Smooth muscle cell (in vitro differentiated cells): ENCODE measurements around the gene GHRL. TPM values are rescaled to one million over a fixed set of nuclear protein-coding genes. Genes with fewer than 3 reads are reported as not detected.
"Not testable (repeated sequence)": the region's sequence is repeated elsewhere in the genome, so short reads cannot be mapped to it uniquely, and the experiment has no call there.

Experiments
- DNase-seq: peaks from one replicate; lab custom pipeline; 2025; ENCODE audit not compliant: unreplicated experiment; lab: John Stamatoyannopoulos, UW
- H2AFZ ChIP-seq: fragments of 200-600 bp; sonication (generic); 2 replicates; pipeline ENCODE4 v1.6.0; 2016; ENCODE audit warnings: antibody characterized with exemption, low read depth, mild to moderate bottlenecking
- H3F3A ChIP-seq: fragments of 200-600 bp; sonication (generic); 2 replicates; pipeline ENCODE4 v1.6.0; 2017; ENCODE audit warnings: antibody characterized with exemption, low read depth
- H3K27ac ChIP-seq: fragments of 200-600 bp; sonication (generic); 2 replicates; pipeline ENCODE4 v1.5.1; 2016; ENCODE audit warnings: low read depth, mild to moderate bottlenecking
- H3K27me3 ChIP-seq: fragments of 200-600 bp; sonication (generic); 2 replicates; pipeline ENCODE4 v1.6.1; 2016; ENCODE audit warnings: low read depth, mild to moderate bottlenecking
- H3K36me3 ChIP-seq: fragments of 200-600 bp; sonication (generic); 2 replicates; pipeline ENCODE4 v1.5.1; 2016; ENCODE audit warnings: low read depth
- H3K4me1 ChIP-seq: fragments of 200-600 bp; sonication (generic); 2 replicates; pipeline ENCODE4 v1.5.1; 2016; ENCODE audit warnings: low read depth
- H3K4me2 ChIP-seq: fragments of 200-600 bp; sonication (generic); 2 replicates; pipeline ENCODE4 v1.6.0; 2016; ENCODE audit warnings: mild to moderate bottlenecking
- H3K4me3 ChIP-seq: fragments of 200-600 bp; sonication (generic); 2 replicates; pipeline ENCODE4 v1.5.1; 2016; ENCODE audit warnings: mild to moderate bottlenecking
- H3K79me2 ChIP-seq: fragments of 200-600 bp; sonication (generic); 2 replicates; pipeline ENCODE4 v1.6.0; 2016; ENCODE audit warnings: low read depth, mild to moderate bottlenecking
- H3K9ac ChIP-seq: fragments of 200-600 bp; sonication (generic); 2 replicates; pipeline ENCODE4 v1.6.0; 2016; ENCODE audit warnings: low read depth
- H3K9me3 ChIP-seq: fragments of 200-600 bp; sonication (generic); replicated peaks from 2 replicates; pipeline ENCODE4 v1.5.1; 2016; ENCODE audit warnings: low read depth
- H4K20me1 ChIP-seq: fragments of 200-600 bp; sonication (generic); 2 replicates; pipeline ENCODE4 v1.6.0; 2016; ENCODE audit warnings: low read depth
- WGBS: methylation state at CpG from one replicate; pipeline ENCODE4 v1.1.7; 2016; ENCODE audit warnings: low lambda C conversion rate; 5-methylcytosine and 5-hydroxymethylcytosine counted together
- polyA plus RNA-seq: library from polyadenylated mRNA; unstranded; fragments of >200 nt; fragmentation: Nextera tagmentation; extraction: Ambion mirVana; gene quantifications from 2 replicates; pipeline ENCODE4 v1.2.1, GENCODE V29; 2016
- total RNA-seq: library from RNA; depleted of rRNA; stranded (reverse); fragments of >200 nt; gene quantifications from 2 replicates; pipeline ENCODE4 v1.2.3, GENCODE V29; 2014
- TF ChIP-seq, protein P1 (sequence below): fragments of 200-600 bp; sonication (generic); IDR thresholded peaks from 2 replicates; pipeline ENCODE4 v1.5.1; 2017; ENCODE audit warnings: borderline replicate concordance, mild to moderate bottlenecking, antibody characterized with exemption; ENCODE audit not compliant: insufficient read depth, poor library complexity, severe bottlenecking

The GHRL gene
- total and polyA plus RNA-seq, 2 experiments from 2014 or later, result 0.45 TPM; not detected in 1

DNA sequence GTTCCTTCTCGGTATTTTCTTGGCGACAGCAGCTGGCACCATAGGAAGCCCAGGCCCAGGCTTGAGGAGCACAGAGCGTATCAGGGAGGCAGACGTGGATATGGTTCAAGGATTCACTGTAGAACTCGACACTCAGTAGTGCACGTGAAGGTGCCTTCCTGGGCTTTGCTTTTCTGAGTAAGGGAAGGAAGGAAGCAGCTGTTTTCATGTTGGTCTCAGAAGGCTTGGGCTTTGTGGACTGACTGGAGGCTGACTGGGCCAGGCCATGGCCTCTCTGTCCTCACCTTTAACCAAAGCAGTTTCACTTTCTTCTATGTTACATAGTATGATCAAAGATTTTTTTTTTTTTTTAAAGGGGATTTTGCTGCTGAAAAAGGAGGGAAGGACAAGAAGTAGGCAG, 6.9 kb upstream of the GHRL start:
- peaks cover 17% of the 10 kb centered on the region for H3F3A ChIP-seq
- TF ChIP-seq, protein P1, sequence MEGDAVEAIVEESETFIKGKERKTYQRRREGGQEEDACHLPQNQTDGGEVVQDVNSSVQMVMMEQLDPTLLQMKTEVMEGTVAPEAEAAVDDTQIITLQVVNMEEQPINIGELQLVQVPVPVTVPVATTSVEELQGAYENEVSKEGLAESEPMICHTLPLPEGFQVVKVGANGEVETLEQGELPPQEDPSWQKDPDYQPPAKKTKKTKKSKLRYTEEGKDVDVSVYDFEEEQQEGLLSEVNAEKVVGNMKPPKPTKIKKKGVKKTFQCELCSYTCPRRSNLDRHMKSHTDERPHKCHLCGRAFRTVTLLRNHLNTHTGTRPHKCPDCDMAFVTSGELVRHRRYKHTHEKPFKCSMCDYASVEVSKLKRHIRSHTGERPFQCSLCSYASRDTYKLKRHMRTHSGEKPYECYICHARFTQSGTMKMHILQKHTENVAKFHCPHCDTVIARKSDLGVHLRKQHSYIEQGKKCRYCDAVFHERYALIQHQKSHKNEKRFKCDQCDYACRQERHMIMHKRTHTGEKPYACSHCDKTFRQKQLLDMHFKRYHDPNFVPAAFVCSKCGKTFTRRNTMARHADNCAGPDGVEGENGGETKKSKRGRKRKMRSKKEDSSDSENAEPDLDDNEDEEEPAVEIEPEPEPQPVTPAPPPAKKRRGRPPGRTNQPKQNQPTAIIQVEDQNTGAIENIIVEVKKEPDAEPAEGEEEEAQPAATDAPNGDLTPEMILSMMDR, result no peak
- no peak overlapping the region for H2AFZ ChIP-seq
- H3K4me2 ChIP-seq, result no peak overlapping the region
- DNase-seq, result no peak
- no peak overlapping the region for H3K4me3 ChIP-seq
- H3K36me3 ChIP-seq, result peaks cover 12% of the 10 kb centered on the region
- 90% methylated on average over 6 of the region's 6 CpGs for WGBS
- no peaks in the 10 kb centered on the region for H3K9me3 ChIP-seq
- no peaks in the 10 kb centered on the region for H3K27me3 ChIP-seq
- H3K4me1 ChIP-seq, result no peaks in the 10 kb centered on the region
- no peak overlapping the region for H3K27ac ChIP-seq
- no peaks in the 10 kb centered on the region for H3K79me2 ChIP-seq
- H4K20me1 ChIP-seq, result peaks cover 34% of the 10 kb centered on the region
- H3K9ac ChIP-seq, result no peak overlapping the region

DNA sequence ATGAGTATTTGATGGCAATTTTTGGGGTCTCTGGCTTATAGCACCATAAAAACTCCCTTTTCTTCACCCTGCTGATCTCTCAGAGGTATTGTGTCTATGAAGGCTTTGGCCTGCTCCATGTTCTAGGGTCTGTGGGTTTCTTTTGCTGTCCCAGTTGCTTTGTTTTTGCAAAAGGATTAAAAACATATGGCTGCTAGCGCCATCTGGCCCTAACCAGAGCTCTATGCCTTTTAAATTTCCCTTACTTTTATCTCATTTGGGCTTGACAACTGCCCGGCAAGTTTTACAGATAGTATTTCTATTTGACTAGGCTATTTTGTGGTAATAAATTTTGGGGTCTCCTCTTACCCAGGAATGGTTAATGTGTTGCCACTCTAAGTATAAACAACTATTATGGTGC, 6.4 kb upstream of the GHRL start:
- WGBS, result 29% methylated on average over 2 of the region's 2 CpGs
- Histone ChIP-seq H3K79me2 (no peaks in the 10 kb centered on the region), H3F3A (peaks cover 17% of the 10 kb centered on the region), H3K27me3 (no peaks in the 10 kb centered on the region), H3K4me3 (no peak overlapping the region), H3K27ac (no peak overlapping the region), H3K36me3 (peaks cover 11% of the 10 kb centered on the region), H3K9me3 (no peaks in the 10 kb centered on the region), H3K4me2 (no peak overlapping the region), H4K20me1 (peaks cover 34% of the 10 kb centered on the region), H3K9ac (no peak overlapping the region), H3K4me1 (no peaks in the 10 kb centered on the region), H2AFZ (no peak overlapping the region)
- TF ChIP-seq, protein P1, result peak; percentile 3
- no peak for DNase-seq

DNA sequence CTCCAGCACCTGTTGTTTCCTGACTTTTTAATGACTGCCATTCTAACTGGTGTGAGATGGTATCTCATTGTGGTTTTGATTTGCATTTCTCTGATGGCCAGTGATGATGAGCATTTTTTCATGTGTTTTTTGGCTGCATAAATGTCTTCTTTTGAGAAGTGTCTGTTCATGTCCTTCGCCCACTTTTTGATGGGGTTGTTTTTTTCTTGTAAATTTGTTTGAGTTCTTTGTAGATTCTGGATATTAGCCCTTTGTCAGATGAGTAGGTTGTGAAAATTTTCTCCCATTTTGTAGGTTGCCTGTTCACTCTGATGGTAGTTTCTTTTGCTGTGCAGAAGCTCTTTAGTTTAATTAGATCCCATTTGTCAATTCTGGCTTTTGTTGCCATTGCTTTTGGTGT, 5.3 kb upstream of the GHRL start:
- H3K9ac ChIP-seq, H3K9me3 ChIP-seq, DNase-seq, H3K36me3 ChIP-seq, H3K79me2 ChIP-seq, H3K4me2 ChIP-seq, H3F3A ChIP-seq, H3K4me1 ChIP-seq, H3K4me3 ChIP-seq, H3K27ac ChIP-seq, H3K27me3 ChIP-seq, H2AFZ ChIP-seq: not testable (repeated sequence)
- 56% methylated on average over 1 of the region's 1 CpG for WGBS
- H4K20me1 ChIP-seq, result peaks cover 28% of the 10 kb centered on the region

DNA sequence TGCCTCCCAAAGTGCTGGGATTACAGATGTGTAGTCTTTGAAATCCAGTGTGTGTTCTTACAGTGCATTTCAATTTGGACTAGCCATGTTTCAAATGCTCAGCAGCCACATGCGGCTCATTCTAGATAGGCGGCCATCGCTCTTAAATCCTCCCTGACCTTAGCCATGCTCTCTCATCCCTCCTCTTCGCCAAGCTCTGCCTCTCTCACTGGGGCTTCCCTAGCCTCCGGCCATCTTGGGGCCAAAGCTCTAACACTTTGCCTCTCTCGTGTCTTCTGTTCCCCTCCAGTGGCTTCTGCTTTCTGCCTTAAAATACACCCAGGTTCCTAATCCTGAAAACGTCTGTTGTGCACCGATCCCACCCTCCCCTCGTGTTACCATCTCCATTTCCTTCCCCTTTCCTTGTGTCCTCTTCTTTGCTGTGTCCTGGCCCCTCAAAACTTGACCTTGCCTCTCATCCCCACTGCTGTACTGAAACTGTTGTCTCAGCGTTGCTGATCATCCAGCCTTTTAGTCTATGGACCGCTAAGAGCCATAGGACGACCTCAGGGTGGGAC, 1.4 kb upstream of the GHRL start:
- Histone ChIP-seq H3K27ac (no peak overlapping the region), H3F3A (no peaks in the 10 kb centered on the region), H3K36me3 (no peaks in the 10 kb centered on the region), H2AFZ (no peak overlapping the region), H3K27me3 (no peaks in the 10 kb centered on the region), H3K4me2 (no peak overlapping the region), H3K79me2 (no peaks in the 10 kb centered on the region), H3K4me1 (no peaks in the 10 kb centered on the region), H4K20me1 (no peaks in the 10 kb centered on the region), H3K4me3 (no peak overlapping the region), H3K9me3 (no peaks in the 10 kb centered on the region), H3K9ac (no peak overlapping the region)
- DNase-seq, result no peak
- WGBS, result over 99% methylated on average over 12 of the region's 12 CpGs
- TF ChIP-seq, protein P1, result no peak
